GM19351 (cell line): ENCODE data around the gene LMLN.
A peak's percentile ranks its signal among the peaks of the same experiment; 100 is the strongest.
"Not testable (repeated sequence)": the region's sequence is repeated elsewhere in the genome, so short reads cannot be mapped to it uniquely, and the experiment has no call there.

Experiments
- ATAC-seq: cut with Tn5 transposase; IDR thresholded peaks from one replicate; pipeline ENCODE4 v1.9.1; 2021; ENCODE audit warnings: mild to moderate bottlenecking, moderate library complexity; ENCODE audit not compliant: unreplicated experiment

Gene LMLN, protein sequence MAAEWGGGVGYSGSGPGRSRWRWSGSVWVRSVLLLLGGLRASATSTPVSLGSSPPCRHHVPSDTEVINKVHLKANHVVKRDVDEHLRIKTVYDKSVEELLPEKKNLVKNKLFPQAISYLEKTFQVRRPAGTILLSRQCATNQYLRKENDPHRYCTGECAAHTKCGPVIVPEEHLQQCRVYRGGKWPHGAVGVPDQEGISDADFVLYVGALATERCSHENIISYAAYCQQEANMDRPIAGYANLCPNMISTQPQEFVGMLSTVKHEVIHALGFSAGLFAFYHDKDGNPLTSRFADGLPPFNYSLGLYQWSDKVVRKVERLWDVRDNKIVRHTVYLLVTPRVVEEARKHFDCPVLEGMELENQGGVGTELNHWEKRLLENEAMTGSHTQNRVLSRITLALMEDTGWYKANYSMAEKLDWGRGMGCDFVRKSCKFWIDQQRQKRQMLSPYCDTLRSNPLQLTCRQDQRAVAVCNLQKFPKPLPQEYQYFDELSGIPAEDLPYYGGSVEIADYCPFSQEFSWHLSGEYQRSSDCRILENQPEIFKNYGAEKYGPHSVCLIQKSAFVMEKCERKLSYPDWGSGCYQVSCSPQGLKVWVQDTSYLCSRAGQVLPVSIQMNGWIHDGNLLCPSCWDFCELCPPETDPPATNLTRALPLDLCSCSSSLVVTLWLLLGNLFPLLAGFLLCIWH

DNA sequence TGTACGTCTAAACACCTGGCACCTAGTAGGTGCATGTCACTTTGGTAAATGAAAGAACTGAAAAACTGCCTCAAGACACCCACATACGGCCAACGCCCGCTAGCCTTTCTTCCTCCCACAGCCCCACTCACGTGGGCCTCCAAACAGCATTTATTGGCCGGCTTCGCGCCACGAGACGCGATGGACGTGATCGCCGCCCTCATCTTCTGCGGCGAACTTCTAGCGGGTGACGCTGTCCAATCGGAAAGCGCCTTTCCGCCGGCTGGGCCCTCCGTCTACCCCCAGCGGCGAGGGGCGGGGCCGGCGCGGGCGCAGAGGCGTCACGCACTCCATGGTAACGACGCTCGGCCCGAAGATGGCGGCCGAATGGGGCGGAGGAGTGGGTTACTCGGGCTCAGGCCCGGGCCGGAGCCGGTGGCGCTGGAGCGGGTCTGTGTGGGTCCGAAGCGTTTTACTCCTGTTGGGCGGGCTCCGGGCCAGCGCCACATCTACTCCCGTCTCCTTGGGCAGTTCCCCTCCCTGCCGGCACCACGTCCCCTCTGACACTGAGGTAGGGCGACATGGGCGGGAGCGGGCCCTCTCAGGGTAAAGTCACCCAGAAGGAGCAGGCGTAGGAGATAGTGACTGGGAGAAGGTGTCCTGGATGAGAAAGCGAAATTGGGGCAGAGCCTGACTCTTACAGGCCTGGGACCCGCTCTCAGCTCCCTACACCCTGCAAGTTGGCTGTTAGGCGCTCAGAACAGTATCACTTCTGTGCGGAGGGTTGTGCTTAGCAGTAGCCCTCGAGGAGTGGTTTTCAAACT is at the start of gene LMLN:
Gene LMLN, plus strand, starts transcription at position 327 of the 803 bp plus-strand sequence. Its CDS starts 29 bp downstream, at position 356.
- ATAC-seq: peak; percentile 95

DNA sequence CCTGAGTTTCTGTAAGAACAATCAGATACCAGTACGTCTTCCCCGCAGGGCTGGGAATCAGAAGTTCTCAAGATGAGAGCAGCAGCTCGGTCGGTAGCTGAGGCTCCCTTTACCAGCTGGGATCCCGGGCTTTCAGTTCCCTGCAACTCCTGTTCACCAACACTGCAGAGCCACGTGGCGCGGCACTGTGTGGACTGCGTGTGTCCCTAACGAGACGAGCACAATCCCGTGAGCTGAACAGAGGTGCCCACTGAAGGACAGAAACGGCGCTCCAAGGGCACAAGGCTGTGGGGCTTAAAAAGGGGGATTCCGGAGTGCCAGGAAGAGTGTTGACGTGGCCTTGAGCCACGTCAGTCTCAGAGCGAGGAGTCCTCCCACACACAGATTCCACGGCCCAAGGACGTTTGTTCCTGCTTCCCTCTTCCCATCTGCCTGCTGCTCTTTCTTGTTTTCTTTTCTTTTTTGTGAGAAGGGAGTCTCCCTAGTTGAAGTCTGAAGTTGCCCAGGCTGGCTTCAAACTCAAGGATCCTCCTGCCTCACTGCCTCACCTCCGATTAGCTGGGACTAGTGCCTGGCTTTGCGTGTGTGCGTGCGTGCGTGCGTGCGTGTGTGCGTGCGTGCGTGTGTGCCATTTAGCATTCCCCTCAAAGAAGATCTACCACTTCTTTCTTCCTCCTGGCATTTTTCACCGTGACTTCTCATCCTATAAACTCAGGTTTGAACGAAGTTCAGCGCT is 47.1 kb upstream of the LMLN start:
- no peak for ATAC-seq

DNA sequence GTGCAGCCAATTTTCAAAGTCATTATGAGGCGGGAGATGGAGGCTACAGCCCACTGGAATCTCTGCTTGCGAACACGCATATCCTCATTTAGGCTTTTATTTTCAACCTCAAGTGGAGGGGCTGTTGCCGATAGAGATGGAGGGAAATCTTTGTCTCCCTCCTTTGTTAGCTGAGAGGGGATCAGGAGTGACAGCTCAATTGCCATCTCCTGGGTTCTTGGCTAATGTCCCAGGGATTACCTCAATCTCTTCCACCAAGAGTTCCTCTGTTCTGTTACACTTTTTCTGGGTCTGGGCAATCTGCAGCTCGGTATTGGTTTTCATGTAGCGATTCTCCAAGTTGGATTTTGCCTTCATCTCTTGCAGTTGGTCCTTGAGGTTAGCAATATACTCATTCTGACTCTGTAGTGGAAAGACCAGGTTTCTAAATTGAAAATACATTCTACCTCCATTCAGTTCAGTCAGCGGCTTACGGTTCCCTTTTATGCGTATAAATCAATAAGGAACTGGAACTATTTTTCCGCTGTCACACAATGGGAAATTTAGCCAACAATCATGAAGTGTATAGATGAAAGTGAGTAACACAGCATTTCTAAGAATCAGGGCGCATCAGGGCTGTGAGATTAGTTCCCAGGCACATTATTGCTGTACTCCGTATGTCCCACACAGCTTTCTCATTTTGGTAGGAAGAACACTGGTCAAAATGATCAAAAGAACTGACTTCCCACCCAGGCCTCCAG is 46.2 kb upstream of the LMLN start:
- ATAC-seq: no peak

DNA sequence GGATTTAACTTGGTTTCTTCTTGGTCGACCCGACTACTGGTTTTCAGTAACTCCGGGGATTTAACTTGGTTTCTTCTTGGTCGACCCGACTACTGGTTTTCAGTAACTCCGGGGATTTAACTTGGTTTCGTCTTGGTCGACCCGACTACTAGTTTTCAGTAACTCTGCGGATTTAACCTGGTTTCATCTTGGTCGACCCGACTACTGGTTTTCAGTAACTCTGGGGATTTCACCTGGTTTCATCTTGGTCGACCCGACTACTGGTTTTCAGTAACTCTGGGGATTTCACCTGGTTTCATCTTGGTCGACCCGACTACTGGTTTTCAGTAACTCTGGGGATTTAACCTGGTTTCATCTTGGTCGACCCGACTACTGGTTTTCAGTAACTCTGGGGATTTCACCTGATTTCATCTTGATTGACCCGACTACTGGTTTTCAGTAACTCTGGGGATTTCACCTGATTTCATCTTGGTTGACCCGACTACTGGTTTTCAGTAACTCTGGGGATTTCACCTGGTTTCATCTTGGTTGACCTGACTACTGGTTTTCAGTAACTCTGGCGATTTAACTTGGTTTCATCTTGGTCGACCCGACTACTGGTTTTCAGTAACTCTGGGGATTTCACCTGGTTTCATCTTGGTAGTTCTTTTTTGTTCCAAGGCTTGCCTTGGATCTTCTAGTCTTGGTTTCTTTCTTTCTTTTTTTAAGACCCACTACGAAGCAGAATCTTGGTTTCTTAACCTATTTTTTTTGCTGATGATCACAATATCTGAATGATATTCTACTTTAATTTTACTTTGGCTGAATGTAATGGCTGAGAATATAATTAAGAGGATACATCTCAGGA is 38.4 kb upstream of the LMLN start:
- ATAC-seq: not testable (repeated sequence)

GRCh38 chr3:197926418-197926817 is 33.6 kb upstream of the LMLN start:
- ATAC-seq: no peak

GRCh38 chr3:197927578-197927977 is 32.4 kb upstream of the LMLN start:
- not testable (repeated sequence) for ATAC-seq

DNA sequence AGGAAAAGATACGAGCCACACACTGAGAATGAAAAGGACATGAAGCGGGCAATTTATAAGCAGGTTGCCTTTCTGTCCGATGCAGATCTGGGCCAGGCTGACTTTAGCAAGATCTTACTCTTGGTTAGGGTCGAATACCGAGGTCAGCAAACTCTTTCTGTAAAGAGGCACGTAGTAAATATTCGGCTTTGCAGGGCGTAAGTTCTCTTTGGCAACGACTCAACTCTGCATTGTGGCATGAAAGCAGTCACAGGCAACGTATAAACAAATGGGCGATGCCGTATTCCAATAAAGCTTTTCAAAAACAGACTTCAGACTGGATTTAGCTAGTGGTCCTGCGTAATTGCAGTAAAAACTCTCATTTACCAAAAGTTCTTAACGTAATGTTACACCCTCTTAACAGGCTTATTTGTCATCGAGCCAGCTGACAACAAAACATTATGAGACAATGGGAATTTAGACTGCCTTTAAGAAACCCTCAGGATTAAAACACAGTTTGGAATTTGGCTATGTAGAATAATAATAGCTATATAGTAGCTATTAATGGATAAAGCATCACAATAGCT is 23.1 kb upstream of the LMLN start:
- ATAC-seq: no peak

DNA sequence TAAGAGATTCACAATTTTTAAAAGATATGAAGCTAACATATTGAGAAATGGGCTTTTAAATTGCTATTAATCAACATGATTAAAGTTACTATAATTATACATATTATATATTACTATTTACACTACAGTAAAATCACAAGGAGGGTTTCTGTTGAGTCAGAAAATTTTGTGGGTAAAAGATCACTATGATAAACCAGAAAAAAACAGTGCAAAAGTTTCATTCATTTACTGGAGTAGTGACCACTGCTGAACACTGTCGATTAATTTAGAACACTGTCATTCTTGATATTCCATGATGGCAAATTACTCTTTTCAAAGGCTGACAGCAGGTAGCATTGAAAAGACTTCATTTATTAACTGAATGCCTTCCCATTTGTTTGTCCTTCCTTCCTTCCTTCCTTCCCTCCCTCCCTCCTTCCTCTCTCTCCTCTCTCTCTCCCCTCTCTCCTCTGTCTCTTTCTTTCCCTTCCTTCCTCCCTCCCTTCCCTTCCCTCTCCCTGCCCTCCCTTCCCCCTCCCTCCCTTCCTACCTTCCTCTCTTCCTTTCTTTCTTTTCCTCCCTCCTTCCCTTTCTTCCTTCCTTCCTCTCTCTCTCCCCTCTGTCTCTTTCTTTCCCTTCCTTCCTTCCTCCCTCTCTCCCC is 19.2 kb upstream of the LMLN start:
- ATAC-seq: no peak

DNA sequence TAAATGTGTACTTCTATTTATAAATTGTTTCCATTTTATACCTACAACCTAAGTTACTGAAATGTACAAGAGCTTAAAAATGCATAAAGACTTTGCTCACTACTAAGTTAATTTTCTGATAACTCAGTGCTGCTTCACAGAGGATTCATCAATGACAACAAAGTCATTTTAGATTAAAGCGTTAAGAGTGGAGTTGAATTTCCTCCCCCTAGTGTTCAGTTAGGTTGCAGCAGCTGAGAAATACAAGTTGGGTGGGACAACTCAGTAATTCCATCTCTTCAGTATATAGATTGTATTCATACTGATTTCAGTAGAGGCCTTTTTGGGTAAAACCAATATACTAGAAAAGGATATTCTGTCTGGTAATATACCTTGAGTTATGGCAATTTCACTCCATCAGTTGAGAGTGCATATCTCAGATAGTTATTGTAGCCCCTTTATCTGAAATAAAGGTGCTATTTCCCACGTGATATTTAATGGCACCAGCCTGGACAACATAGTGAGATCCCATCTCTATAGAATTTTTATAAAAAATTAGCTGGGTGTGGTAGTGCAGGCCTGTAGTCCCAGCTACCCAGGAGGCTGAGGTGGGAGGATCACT is 17.0 kb upstream of the LMLN start:
- peak; percentile 63 for ATAC-seq

DNA sequence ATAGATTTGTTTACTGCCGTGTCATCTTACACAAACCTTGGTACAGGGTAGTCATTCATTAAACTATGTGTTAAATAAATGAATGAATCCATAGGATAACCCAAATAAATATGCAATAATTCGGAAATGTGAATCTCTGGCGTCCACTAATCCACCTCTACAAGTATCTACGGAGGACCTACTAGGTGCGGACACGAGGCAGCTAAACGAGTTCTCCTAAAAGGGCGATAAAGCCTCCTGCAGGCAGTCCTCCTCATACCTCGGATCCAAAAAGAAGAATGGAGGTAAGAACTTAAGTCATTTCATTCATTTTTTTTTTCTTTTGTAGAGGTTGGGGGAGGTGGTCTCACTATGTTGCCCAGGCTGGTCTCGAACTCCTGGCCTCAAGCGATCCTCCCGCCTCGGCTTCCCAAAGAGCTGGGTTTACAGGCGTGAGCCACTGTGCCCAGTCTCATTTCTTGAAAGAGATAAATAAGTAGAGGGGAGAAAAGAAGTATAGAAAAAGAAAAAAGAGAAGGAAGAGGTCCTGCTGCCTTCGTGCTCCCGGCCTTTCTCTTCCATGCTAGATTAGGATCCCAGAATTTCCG is 10.7 kb upstream of the LMLN start:
- ATAC-seq: no peak

DNA sequence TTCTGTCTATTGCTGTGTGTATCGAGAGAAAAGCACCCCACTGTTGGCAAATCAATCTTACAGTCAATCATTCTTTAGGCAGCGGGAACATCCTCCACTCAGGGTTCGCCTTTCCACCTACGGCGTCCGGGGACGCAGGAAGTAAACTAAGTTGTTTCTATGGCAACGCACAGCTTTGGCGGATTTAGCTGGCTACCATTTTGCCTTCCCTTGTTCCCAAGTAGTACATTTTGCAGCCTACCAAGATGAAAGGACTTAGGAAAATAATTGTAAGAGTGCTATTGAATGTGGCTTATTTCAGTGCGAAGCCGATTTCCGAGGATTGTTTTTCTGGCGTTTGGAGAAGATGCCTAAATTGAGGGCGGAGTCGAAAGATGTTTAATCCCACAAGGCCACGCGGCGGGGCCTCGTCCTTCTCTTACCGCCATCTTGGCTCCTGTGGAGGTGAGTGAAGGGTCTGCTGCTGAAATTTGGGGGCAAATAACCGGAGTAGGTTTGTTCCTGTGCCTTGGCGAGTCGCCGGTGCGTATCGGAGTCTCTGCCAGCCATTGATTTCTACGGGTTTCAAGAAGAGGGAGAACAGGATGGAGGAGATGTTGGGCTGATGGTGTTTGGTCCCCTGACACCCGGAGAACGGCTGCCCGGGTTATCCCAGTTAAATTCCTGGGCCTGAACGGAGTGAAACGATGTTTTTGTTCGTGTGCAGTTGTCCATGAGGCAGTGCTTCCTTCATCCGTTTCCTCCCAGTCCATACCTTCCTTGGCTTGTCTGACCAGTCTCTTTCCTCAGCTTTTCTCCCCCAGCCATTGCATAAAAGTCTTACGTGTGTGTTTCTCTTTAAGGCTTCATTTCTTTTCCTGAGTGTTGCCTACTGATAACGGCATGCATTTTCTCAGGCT is 10.0 kb upstream of the LMLN start, which contains the start of gene RPL35A:
Gene RPL35A, plus strand, starts transcription at position 413 of the 899 bp plus-strand sequence. CDS start 778 bp downstream, outside the sequence.
- ATAC-seq: peak; percentile 87

GRCh38 chr3:197950677-197951061 is 9.3 kb upstream of the LMLN start:
- ATAC-seq: no peak

GRCh38 chr3:197951392-197951990 is 8.5 kb upstream of the LMLN start:
- no peak for ATAC-seq

GRCh38 chr3:197952440-197952839 is 7.6 kb upstream of the LMLN start:
- ATAC-seq: no peak

GRCh38 chr3:197953325-197953724 is 6.7 kb upstream of the LMLN start:
- no peak for ATAC-seq

DNA sequence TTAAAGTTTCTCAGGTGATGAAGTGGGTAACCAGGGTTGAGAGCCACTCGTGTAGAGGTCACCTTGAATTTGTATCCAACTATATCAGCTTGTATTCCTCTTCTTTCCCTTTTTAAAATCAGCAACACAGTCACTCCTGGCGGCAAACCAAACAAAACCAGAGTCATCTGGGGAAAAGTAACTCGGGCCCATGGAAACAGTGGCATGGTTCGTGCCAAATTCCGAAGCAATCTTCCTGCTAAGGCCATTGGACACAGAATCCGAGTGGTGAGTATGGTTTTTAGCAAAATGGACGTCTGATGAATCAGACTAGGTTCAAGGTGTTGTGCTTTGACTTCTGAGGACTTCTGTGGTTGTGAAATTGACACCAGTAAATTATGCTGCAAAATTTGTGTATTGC is 6.1 kb upstream of the LMLN start:
- no peak for ATAC-seq
